Tibial artery (tissue), 4 donors: ENCODE results near the gene IDE.

Experiments
- DNase-seq, 2 donors: peaks; one replicate each; pipeline ENCODE4 v3.0.0-alpha.2; 2019
- H3K27ac ChIP-seq, 2 donors: fragments of 200-600 bp; sonication (generic) in 1 of 2; 1 replicate in 1 of 2; 2 replicates in 1 of 2; pipeline ENCODE4 v1.5.1; 2018 to 2019; ENCODE audit warnings: mild to moderate bottlenecking in 1 of 2
- H3K27me3 ChIP-seq, 2 donors: fragments of 200-600 bp; sonication (generic) in 1 of 2; one replicate each; pipeline versions ENCODE4 v1.5.1 to v1.6.0; 2016 to 2019
- H3K36me3 ChIP-seq, 3 donors: fragments of 200-600 bp; sonication (generic) in 2 of 3; one replicate each; pipeline ENCODE4 v1.5.1; 2016 to 2019; ENCODE audit warnings: mild to moderate bottlenecking in 2 of 3
- H3K4me1 ChIP-seq, 4 donors: fragments of 200-600 bp; sonication (generic) in 2 of 4; 1 replicate in 3 of 4; 2 replicates in 1 of 4; pipeline ENCODE4 v1.5.1; 2016 to 2019
- H3K4me3 ChIP-seq, 2 donors: fragments of 200-600 bp; sonication (generic) in 1 of 2; 1 replicate in 1 of 2; 2 replicates in 1 of 2; pipeline ENCODE4 v1.5.1; 2018 to 2019; ENCODE audit warnings: mild to moderate bottlenecking in 2 of 2
- H3K9me3 ChIP-seq, 3 donors: fragments of 200-600 bp; sonication (generic) in 1 of 3; one replicate each; pipeline ENCODE4 v1.5.1; 2016 to 2019
- intact Hi-C: fragments of 100-400 bp; cut with DNase I; formaldehyde crosslinking; loops from one replicate; pipeline ENCODE4 v1.15.0; 2023; ENCODE audit warnings: low total_unique reads
- TF ChIP-seq, protein P1 (sequence below), 2 experiments: fragments of 200-600 bp in 1 of 2; fragments of 450-650 bp in 1 of 2; IDR thresholded peaks; one replicate each; pipeline ENCODE4 v1.5.1; 2017 to 2019; ENCODE audit warnings: antibody characterized with exemption in 2 of 2, mild to moderate bottlenecking in 1 of 2, moderate library complexity in 1 of 2

IDE gene

DNA sequence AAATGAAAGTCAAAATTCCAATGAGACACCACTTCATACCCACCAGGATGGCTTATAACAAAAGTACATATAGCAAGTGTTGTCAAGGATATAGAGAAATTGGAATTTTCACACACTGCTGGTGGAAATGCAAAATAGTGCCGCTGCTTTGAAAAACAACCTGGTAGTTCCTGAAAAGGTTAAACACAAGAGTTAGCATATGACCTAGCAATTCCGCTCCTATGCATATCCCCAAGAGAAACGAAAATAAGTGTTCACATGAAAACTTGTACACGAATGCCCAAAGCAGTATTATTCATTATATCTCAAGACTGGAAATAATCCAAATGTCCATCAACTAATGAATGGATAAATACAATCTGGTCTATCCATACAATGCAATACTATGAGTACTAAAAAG lies 14.8 kb downstream of the IDE start:
- DNase-seq, result no peak
- Histone ChIP-seq H3K27ac (no peak overlapping the region), H3K36me3 (peaks cover 45 to 56% (median 47%) of the 10 kb centered on the region in 3 donors), H3K4me3 (no peak overlapping the region), H3K9me3 (peaks cover 0 to 4% (median 0%) of the 10 kb centered on the region in 3 donors), H3K4me1 (no peaks in the 10 kb centered on the region), H3K27me3 (no peaks in the 10 kb centered on the region)
- TF ChIP-seq, protein P1, sequence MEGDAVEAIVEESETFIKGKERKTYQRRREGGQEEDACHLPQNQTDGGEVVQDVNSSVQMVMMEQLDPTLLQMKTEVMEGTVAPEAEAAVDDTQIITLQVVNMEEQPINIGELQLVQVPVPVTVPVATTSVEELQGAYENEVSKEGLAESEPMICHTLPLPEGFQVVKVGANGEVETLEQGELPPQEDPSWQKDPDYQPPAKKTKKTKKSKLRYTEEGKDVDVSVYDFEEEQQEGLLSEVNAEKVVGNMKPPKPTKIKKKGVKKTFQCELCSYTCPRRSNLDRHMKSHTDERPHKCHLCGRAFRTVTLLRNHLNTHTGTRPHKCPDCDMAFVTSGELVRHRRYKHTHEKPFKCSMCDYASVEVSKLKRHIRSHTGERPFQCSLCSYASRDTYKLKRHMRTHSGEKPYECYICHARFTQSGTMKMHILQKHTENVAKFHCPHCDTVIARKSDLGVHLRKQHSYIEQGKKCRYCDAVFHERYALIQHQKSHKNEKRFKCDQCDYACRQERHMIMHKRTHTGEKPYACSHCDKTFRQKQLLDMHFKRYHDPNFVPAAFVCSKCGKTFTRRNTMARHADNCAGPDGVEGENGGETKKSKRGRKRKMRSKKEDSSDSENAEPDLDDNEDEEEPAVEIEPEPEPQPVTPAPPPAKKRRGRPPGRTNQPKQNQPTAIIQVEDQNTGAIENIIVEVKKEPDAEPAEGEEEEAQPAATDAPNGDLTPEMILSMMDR (IDR thresholded peaks at IDR 0.05), result no peak
- intact Hi-C loops, result no loop called here

DNA sequence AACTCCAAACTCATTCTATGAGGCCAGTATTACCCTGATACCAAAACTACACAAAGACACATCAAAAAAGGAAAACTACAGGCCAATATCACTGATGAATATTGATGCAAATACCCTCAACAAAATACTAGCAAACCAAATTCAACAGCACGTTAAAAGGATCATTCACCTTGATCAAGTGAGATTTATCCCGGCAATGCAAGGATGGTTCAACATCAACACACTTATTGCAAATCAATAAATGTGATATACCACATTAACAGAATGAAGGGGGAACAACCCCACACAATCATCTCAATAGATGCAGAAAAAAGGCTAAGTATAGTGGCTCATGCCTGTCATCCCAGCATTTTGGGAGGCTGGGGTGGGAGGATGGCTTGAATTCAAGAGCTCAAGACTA lies 19.9 kb downstream of the IDE start:
- TF ChIP-seq, protein P1 (IDR thresholded peaks at IDR 0.05), result no peak
- H3K27ac ChIP-seq, result no peak overlapping the region
- no peak for DNase-seq
- intact Hi-C loops, result no loop called here
- peaks cover 0 to 9% (median 0%) of the 10 kb centered on the region in 3 donors for H3K9me3 ChIP-seq
- H3K36me3 ChIP-seq, result peaks cover 41 to 56% (median 48%) of the 10 kb centered on the region in 3 donors
- H3K27me3 ChIP-seq, result no peaks in the 10 kb centered on the region
- no peak overlapping the region for H3K4me3 ChIP-seq
- no peaks in the 10 kb centered on the region for H3K4me1 ChIP-seq

DNA sequence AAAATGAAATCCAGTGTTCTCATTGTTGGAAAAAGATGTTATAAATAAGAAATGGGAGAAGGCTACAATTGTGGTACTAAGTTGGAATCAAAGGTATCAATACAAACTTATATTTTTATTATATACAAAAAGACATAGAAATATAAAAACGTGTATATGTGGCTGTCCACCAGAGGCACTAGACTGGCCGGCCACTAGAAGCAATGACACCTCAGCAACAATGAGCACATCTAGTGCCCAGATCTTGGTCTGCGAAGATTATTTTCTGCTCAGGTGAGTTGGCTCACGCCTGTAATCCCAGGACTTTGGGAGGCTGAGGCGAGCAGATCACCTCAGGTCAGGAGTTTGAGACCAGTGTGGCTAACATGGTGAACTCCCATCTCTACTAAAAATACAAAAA lies 21.6 kb downstream of the IDE start:
- Histone ChIP-seq H3K4me1 (no peaks in the 10 kb centered on the region), H3K36me3 (peaks cover 27 to 43% (median 39%) of the 10 kb centered on the region in 3 donors), H3K27me3 (no peaks in the 10 kb centered on the region), H3K4me3 (no peak overlapping the region), H3K9me3 (peaks cover 0 to 9% (median 0%) of the 10 kb centered on the region in 3 donors), H3K27ac (no peak overlapping the region)
- intact Hi-C loops, result no loop called here
- no peak for DNase-seq
- TF ChIP-seq, protein P1 (IDR thresholded peaks at IDR 0.05), result no peak

GRCh38 chr10:92550924-92551323 lies 23.0 kb downstream of the IDE start:
- H3K4me3 ChIP-seq, result no peak overlapping the region

DNA sequence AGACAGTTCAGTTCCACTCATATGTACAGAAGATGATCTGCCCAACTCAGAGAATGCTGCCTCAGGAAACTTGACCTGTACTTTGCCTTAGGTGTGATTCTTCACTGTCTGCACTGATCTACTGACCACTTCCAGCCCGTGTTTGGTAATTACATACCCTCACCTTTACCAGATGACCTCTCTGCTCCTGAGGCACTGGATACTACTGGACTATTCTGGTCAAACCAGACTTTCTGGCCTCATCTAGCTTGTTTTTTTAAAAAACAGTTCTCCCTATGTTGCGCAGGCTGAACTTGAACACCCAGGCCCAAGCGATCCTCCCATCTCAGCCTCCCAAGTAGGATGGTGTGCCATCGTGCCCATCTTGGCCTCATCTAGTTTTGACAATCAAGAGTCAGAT lies 26.2 kb downstream of the IDE start:
- no peak for DNase-seq
- Histone ChIP-seq H3K4me1 (no peaks in the 10 kb centered on the region), H3K27me3 (no peaks in the 10 kb centered on the region), H3K4me3 (no peak overlapping the region), H3K9me3 (no peaks in the 10 kb centered on the region), H3K27ac (no peak overlapping the region), H3K36me3 (peaks cover 0 to 11% (median 9%) of the 10 kb centered on the region in 3 donors)
- TF ChIP-seq, protein P1 (IDR thresholded peaks at IDR 0.05), result no peak
- intact Hi-C loops, result no loop called here

More at GRCh38 chr10:92550924-92551323, 23.0 kb downstream of the IDE start:
- H3K27ac ChIP-seq, result no peak overlapping the region
- no peaks in the 10 kb centered on the region for H3K4me1 ChIP-seq
- no peaks in the 10 kb centered on the region for H3K27me3 ChIP-seq
- H3K36me3 ChIP-seq, result peaks cover 17 to 30% (median 29%) of the 10 kb centered on the region in 3 donors
- H3K9me3 ChIP-seq, result peaks cover 0 to 9% (median 0%) of the 10 kb centered on the region in 3 donors
- no peak for DNase-seq
- TF ChIP-seq, protein P1 (IDR thresholded peaks at IDR 0.05), result no peak
- intact Hi-C loops, result no loop called here

DNA sequence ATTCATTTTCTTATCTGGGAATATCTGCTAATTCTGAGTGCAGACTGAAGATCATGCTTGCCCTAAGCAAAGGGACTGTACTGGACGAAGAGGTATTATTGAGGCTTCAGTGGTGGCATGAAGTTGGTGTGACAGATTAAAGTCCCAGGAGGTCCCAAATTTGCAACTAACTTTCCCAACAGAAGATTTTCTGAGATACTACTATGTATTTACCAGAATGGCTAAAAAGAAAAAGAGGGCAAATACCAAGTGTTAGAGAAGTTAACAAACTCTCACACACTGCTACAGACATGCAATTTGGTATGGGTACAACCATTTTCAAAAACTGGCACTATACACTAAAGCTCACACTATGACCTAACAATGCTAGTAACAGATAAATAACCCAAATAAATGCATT lies 28.3 kb downstream of the IDE start:
- TF ChIP-seq, protein P1 (IDR thresholded peaks at IDR 0.05), result no peak
- H3K27ac ChIP-seq, result no peak overlapping the region
- DNase-seq, result no peak
- H3K9me3 ChIP-seq, result no peaks in the 10 kb centered on the region
- no peak overlapping the region for H3K4me3 ChIP-seq
- H3K36me3 ChIP-seq, result peaks cover 0 to 9% (median 6%) of the 10 kb centered on the region in 3 donors
- no peaks in the 10 kb centered on the region for H3K4me1 ChIP-seq
- intact Hi-C loops, result no loop called here
- no peaks in the 10 kb centered on the region for H3K27me3 ChIP-seq
